Activated naive CD8-positive, alpha-beta T cell (primary cell): ENCODE results near the gene HERC4.
"Not testable (repeated sequence)": the region's sequence is repeated elsewhere in the genome, so short reads cannot be mapped to it uniquely, and the experiment has no call there.

ENCODE experiments used
- H3K27ac Mint-ChIP-seq: one replicate; pipeline ENCODE4 v1.8.0; 2021; ENCODE audit warnings: mixed read lengths
- H3K27me3 Mint-ChIP-seq: one replicate; pipeline ENCODE4 v1.8.0; 2021; ENCODE audit warnings: mixed read lengths
- H3K36me3 Mint-ChIP-seq: one replicate; pipeline ENCODE4 v1.8.0; 2021; ENCODE audit warnings: mixed read lengths
- H3K4me1 Mint-ChIP-seq: one replicate; pipeline ENCODE4 v1.8.0; 2021; ENCODE audit warnings: low read depth, mixed read lengths
- H3K4me3 Mint-ChIP-seq: one replicate; pipeline ENCODE4 v1.8.0; 2021; ENCODE audit warnings: mild to moderate bottlenecking, mixed read lengths
- H3K9me3 Mint-ChIP-seq: one replicate; pipeline ENCODE4 v1.8.0; 2021; ENCODE audit warnings: low read depth, mixed read lengths

The HERC4 gene

DNA sequence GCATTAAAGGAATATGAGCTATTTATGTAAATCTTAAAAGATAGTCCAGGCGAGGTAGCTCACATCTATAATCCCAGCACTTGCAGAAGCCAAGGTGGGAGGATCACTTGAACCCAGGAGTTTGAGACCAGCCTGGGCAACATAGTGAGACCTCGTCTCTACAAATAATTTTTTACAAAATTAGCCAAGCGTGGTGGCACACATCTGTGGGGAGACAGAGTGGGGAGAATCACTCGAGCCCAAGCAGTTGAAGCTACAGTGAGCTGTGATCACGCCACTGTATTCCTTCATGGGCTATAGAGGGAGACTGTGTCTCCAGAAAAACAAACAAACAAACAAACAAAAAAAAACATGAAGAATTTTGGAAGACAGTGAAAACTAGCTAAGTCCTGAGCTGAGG, 28.4 kb downstream of the HERC4 start:
- Mint-ChIP-seq H3K27ac (no peak overlapping the region), H3K9me3 (no peaks in the 10 kb centered on the region), H3K4me1 (peaks cover 53% of the 10 kb centered on the region)

DNA sequence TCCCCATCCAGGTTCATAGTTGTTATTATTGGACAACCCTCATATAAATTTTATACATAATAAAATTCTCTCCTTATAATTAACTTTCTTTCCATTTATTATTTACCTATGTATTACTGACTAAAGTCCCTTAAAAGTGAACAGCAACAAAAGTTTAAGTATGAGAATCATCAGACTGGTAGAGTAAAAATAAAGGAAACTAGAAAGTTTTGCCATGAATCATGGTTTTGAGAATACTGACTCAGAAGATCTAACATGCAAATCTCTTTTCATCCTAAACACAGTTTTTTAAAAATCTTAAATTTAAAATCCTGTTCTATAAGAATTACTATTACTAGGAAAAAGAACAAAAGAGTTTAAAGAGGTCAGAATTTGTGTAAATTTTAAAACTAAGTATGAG, 32.1 kb downstream of the HERC4 start:
- Mint-ChIP-seq H3K4me3 (peak overlapping the region; percentile 49), H3K27ac (peak overlapping the region; percentile 70), H3K4me1 (peaks cover 34% of the 10 kb centered on the region), H3K27me3 (no peaks in the 10 kb centered on the region), H3K9me3 (no peaks in the 10 kb centered on the region), H3K36me3 (peaks cover 3% of the 10 kb centered on the region)

More for the DNA sequence above, 28.4 kb downstream of the HERC4 start:
- Mint-ChIP-seq H3K27me3 (no peaks in the 10 kb centered on the region), H3K36me3 (peaks cover 3% of the 10 kb centered on the region), H3K4me3 (no peak overlapping the region)

DNA sequence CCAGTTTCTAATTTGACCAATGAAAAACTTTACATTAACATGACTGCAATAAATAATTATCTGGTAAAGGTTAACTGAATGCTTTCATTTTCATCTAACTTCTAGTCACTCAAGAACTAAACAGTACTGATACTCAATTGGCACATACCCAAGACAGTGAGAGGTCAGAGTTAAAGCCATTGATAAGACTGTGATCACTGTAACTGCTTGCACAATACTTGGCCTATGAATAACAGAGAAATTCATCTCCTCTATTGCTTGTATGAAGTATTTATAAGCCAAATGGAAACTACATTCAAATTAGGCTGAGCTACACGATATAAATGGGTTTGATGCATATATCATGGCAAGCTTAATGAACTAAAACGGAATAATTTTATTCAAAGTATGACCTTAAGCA, 43.0 kb downstream of the HERC4 start:
- Mint-ChIP-seq H3K27ac (no peak overlapping the region), H3K36me3 (peaks cover 7% of the 10 kb centered on the region), H3K9me3 (no peaks in the 10 kb centered on the region), H3K27me3 (no peaks in the 10 kb centered on the region), H3K4me3 (no peak overlapping the region), H3K4me1 (peaks cover 13% of the 10 kb centered on the region)

DNA sequence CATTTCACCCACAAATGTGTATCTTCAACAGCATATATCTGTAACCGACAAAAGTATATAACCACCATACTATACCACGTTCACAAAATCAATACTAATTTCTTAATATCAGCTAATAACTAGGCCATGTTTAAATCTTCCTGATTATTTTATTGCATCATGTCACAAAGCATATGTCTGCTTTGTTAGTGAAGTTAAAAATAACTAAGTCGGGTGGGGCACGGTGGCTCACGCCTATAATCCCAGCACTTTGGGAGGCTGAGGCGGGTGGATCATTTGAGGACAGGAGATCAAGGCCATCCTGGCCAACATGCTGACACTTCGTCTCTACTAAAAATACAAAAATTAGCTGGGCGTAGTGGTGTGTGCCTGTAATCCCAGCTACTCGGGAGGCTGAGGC, 47.7 kb downstream of the HERC4 start:
- Mint-ChIP-seq H3K27me3 (no peaks in the 10 kb centered on the region), H3K4me1 (peaks cover 6% of the 10 kb centered on the region), H3K9me3 (no peaks in the 10 kb centered on the region), H3K27ac (no peak overlapping the region), H3K4me3 (no peak overlapping the region), H3K36me3 (peaks cover 15% of the 10 kb centered on the region)

DNA sequence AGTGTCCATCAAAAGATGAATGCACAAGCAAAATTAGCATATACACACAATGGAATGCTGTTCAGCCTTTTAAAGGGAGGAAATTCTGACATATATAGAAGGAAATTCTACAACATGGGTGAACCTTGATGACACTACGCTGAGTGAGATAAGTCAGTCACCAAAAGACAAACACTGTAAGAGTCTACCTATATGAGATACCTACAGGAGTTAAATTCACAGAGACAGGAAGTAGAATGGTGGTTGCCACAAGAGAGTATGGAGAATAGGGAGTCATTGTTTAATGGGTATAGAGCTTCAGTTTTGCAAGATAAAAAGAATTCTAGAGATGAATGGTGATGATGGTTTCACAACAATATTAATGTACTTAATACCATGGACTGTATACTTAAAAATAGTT, 51.8 kb downstream of the HERC4 start:
- Mint-ChIP-seq H3K27ac (no peak overlapping the region), H3K36me3 (peaks cover 35% of the 10 kb centered on the region), H3K4me3 (no peak overlapping the region)

DNA sequence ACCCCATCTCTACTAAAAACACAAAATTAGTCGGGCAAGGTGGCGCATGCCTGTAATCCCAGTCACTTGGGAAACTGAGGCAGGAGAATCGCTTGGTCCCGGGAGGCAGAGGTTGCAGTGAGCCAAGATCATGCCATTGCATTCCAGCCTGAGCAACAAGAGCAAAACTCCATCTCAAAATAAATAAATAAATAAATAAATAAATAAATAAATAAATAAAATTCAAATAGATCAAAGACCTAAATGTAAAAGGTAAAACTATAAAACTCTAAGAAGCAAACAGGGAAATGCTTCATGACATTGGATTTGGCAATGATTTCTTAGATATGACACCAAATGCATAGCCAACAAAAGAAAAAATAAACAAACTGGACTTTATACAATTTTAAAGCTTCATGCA, 52.8 kb downstream of the HERC4 start:
- peaks cover 35% of the 10 kb centered on the region for H3K36me3 Mint-ChIP-seq
- H3K4me1 Mint-ChIP-seq, H3K9me3 Mint-ChIP-seq, H3K27me3 Mint-ChIP-seq, H3K27ac Mint-ChIP-seq, H3K4me3 Mint-ChIP-seq: not testable (repeated sequence)

More for the DNA sequence above, 51.8 kb downstream of the HERC4 start:
- Mint-ChIP-seq H3K27me3 (no peaks in the 10 kb centered on the region), H3K4me1 (peaks cover 6% of the 10 kb centered on the region), H3K9me3 (peaks cover 5% of the 10 kb centered on the region)

DNA sequence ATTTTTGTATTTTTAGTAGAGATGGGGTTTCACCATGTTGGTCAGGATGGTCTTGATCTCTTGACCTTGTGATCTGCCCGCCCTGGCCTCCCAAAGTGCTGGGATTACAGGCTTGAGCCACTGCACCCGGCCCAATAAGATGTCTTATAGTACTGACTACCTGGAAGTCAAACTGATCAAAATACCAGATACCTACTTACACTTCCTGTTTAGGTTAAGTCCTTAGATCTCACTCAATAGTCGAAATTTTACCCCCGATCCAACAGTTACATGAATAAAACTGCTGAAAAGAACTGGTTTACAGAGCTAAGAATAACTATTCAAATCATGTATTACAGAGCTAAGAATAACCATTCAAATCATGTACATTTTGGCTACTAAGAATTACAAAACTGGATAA, 58.6 kb downstream of the HERC4 start:
- Mint-ChIP-seq H3K36me3 (peaks cover 32% of the 10 kb centered on the region), H3K27ac (peak overlapping the region; percentile 30), H3K4me1 (peaks cover 11% of the 10 kb centered on the region)
- H3K27me3 Mint-ChIP-seq, H3K9me3 Mint-ChIP-seq, H3K4me3 Mint-ChIP-seq: not testable (repeated sequence)

DNA sequence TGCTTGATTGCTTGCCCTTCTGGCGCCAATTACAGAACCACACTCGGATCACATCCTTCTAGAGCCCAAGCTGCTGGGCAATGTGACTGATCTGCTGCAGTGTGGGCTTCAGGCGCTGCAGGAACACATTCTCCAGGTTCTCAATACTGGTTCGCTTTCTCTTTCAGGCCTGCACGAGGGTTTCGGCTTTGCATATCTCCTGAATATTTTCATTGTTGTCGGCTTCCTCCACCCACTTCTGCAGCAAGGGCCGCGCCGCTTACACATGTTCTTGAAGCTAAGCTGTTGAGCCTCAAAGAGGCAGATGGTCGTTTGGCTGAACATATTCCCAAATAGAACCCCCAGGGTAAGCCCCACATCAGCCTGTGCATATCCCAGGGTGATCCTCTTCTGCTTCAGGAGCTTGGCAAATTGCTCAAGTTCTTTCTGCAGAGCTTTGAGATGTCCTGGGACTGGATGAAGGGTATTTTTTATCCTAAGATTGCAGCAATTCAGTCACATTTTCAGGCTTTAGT, 64.6 kb downstream of the HERC4 start:
- H3K36me3 Mint-ChIP-seq, result peaks cover 24% of the 10 kb centered on the region
- H3K4me1 Mint-ChIP-seq, result no peaks in the 10 kb centered on the region
- no peak overlapping the region for H3K27ac Mint-ChIP-seq
- H3K27me3 Mint-ChIP-seq, result no peaks in the 10 kb centered on the region
- H3K4me3 Mint-ChIP-seq, result no peak overlapping the region
- H3K9me3 Mint-ChIP-seq, result no peaks in the 10 kb centered on the region

DNA sequence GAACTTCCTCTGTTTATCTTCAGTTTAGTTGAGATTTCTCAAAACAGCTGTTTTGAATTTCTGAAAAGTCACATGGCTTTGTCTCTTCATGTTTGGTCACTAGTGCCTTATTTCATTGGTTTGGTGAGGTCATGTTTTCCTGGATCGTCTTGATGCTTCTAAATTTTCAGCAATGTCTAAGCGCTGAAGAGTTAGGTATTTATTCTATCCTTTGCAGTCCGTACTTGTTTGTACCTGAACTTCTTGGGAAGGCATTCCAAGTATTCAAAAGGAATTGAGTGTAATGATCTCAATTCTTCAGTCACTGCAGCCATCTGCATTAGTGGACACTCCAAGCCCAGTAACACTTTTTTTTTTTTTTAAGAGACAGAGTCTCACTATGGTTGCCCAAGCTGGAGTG, 67.7 kb downstream of the HERC4 start:
- Mint-ChIP-seq H3K9me3 (no peaks in the 10 kb centered on the region), H3K36me3 (peaks cover 36% of the 10 kb centered on the region), H3K4me3 (no peak overlapping the region), H3K27me3 (no peaks in the 10 kb centered on the region), H3K4me1 (peaks cover 3% of the 10 kb centered on the region), H3K27ac (no peak overlapping the region)

DNA sequence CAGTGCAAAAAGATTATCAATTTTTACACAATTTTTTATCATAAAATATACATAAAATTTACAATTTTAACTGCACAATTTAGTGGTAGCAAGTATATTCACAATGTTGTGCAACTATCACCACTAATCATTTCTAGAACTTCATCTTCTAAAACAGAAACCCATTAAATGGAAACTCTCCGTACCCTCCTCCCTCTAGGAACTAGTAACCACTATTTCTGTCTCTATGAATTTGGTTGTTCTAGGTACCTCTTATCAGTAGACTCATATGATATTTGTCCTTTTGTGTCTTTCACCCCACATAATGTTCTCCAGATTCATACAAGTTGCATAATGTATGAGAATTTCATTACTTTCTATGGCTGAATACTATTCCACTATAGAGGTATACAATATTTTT, 73.5 kb downstream of the HERC4 start:
- Mint-ChIP-seq H3K27me3 (no peaks in the 10 kb centered on the region), H3K9me3 (no peaks in the 10 kb centered on the region), H3K36me3 (peaks cover 23% of the 10 kb centered on the region), H3K27ac (no peak overlapping the region), H3K4me1 (peaks cover 3% of the 10 kb centered on the region), H3K4me3 (no peak overlapping the region)

DNA sequence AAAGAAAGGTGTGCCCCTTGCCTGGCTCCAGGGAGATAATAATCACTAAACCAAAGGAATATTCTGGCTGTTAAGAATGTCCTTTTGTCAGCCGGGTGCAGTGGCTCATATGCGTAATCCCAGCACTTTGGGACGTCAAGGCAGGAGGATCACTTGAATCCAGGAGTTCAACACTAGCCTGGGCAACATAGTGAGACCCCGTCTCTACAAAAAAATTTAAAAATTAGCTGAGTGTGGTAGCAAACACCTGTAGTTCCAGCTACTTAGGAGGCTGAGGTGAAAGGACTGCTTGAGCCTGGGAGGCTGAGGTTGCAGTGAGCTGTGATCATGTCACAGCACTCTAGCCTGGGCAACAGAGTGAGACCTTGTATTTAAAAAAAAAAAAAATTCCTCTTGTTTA, 74.1 kb downstream of the HERC4 start:
- Mint-ChIP-seq H3K4me1 (peaks cover 3% of the 10 kb centered on the region), H3K27ac (no peak overlapping the region), H3K36me3 (peaks cover 23% of the 10 kb centered on the region), H3K9me3 (no peaks in the 10 kb centered on the region), H3K4me3 (no peak overlapping the region), H3K27me3 (no peaks in the 10 kb centered on the region)

DNA sequence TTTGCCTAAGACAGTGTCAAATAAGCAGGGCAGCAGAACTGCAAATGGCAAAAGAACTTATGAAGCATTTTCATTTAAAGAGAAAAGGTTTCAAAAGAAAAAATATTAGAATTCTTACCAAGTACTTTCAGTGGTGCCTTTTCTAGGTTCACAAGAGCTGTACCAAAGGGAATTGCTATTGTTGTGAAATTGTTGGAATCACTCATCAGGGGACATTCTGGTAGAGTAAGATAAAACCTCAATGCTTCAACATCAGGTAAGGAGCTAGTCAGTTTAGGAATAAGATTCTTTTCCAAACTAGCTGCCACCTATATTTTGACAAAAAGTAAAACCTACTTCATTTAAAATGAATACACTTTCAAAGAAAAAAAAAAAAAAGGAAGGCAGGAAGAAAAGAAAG, 85.0 kb downstream of the HERC4 start:
- no peaks in the 10 kb centered on the region for H3K27me3 Mint-ChIP-seq
- no peaks in the 10 kb centered on the region for H3K9me3 Mint-ChIP-seq
- peaks cover 16% of the 10 kb centered on the region for H3K36me3 Mint-ChIP-seq
- H3K4me3 Mint-ChIP-seq, result no peak overlapping the region
- peaks cover 2% of the 10 kb centered on the region for H3K4me1 Mint-ChIP-seq
- no peak overlapping the region for H3K27ac Mint-ChIP-seq

DNA sequence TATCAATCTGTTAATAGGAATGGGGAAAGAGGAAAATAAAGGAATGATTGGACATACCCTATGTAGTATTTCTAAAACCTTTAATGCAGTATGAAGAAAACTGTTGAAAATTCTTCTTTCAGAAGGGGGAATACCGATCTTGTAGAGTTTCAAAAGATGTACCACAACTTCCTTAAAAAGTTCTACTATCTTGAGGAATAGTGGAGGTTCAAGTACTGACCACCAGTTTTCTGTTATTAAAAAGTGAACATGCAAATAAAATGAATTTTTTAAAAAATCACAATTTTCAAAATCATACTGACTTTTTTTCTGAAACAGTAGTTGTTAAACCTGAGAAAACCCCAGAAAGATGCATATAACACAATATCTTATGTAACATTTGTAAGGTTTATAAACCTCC, 86.5 kb downstream of the HERC4 start:
- H3K27ac Mint-ChIP-seq, result no peak overlapping the region
- H3K4me1 Mint-ChIP-seq, result peaks cover 2% of the 10 kb centered on the region
- no peaks in the 10 kb centered on the region for H3K9me3 Mint-ChIP-seq
- no peaks in the 10 kb centered on the region for H3K27me3 Mint-ChIP-seq
- H3K36me3 Mint-ChIP-seq, result peaks cover 15% of the 10 kb centered on the region
- no peak overlapping the region for H3K4me3 Mint-ChIP-seq

DNA sequence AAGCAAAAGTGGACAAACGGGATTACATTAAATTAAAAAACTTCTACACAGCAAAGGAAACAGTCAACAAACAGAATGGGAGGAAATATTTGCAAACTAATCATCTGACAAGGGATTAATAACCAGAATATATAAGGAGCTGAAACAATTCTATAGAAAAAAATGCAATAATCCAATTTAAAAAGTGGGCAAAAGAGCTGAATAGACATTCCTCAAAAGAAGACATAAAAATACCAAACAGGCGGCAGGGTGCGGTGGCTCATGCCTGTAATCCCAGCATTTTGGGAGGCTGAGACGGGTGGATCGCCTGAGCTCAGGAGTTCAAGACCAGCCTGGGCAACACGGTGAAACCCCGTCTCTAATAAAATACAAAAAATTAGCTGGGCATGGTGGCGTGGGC, 92.5 kb downstream of the HERC4 start:
- peaks cover 26% of the 10 kb centered on the region for H3K36me3 Mint-ChIP-seq
- not testable (repeated sequence) for H3K4me3 Mint-ChIP-seq, H3K9me3 Mint-ChIP-seq, H3K27me3 Mint-ChIP-seq, H3K27ac Mint-ChIP-seq, H3K4me1 Mint-ChIP-seq

DNA sequence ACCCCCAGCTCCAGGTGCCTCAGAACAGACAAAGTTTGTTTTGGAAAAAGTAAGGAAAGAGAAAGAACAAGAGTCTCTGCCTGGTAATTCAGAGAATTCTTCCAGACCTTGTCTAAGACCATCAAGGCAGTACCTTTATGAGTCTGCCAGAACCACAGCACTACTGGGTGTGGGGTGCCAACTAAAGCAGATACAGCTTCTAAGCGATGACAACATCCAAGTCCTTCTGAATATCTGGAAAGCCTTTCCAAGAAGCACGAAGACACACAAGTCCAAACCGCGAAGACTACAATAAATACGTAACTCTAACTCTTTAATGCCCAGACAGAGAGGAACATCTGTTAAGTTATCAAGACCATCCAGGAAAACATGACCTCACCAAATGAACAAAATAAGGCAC, 96.3 kb downstream of the HERC4 start:
- Mint-ChIP-seq H3K27ac (no peak overlapping the region), H3K4me3 (no peak overlapping the region), H3K36me3 (peaks cover 36% of the 10 kb centered on the region), H3K9me3 (no peaks in the 10 kb centered on the region), H3K4me1 (no peaks in the 10 kb centered on the region), H3K27me3 (no peaks in the 10 kb centered on the region)

DNA sequence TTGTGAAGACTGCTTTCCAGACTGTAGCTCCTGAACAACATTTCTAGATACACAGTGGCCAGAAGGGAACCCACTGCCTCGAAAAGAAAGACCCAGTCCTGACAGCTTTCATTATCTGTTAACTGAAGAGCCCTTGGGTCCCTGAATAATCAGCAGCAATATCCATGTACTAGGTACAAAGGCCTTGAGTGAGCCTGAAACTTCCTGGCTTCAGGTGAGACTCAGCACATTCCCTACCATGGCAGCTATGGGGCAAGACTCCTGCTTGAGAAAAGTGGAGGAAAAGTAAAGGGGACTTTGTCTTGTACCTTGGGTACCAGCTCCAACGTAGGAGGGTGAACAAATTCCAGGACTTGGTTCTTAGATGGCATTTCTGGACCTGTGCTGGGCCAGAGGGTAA, 97.8 kb downstream of the HERC4 start:
- no peak overlapping the region for H3K4me3 Mint-ChIP-seq
- H3K27me3 Mint-ChIP-seq, result no peaks in the 10 kb centered on the region
- H3K9me3 Mint-ChIP-seq, result no peaks in the 10 kb centered on the region
- peaks cover 41% of the 10 kb centered on the region for H3K36me3 Mint-ChIP-seq
- H3K27ac Mint-ChIP-seq, result peak overlapping the region; percentile 34
- no peaks in the 10 kb centered on the region for H3K4me1 Mint-ChIP-seq
